Lower leg skin (tissue), 4 donors: ENCODE measurements around the gene CD160. TPM values are rescaled to one million over a fixed set of nuclear protein-coding genes. Genes with fewer than 3 reads are reported as not detected.

Experiments used
- DNase-seq, 2 donors: peaks; one replicate each; pipeline ENCODE4 v3.0.0-alpha.2; 2019; ENCODE audit warnings: low spot score in 2 of 2
- H3K4me3 ChIP-seq: fragments of 200-600 bp; sonication (generic); 2 replicates; pipeline ENCODE4 v1.5.1; 2017; ENCODE audit warnings: mild to moderate bottlenecking, low read depth; ENCODE audit not compliant: poor library complexity, severe bottlenecking
- POLR2A ChIP-seq, 2 donors: fragments of 450-650 bp; IDR thresholded peaks; one replicate each; pipeline ENCODE4 v1.6.1; 2016 to 2017; ENCODE audit warnings: antibody characterized with exemption in 2 of 2, mild to moderate bottlenecking in 1 of 2, moderate library complexity in 1 of 2
- WGBS, 2 donors: methylation state at CpG; one replicate each; pipeline ENCODE4 v1.1.5; 2018; 5-methylcytosine and 5-hydroxymethylcytosine counted together
- intact Hi-C: fragments of 100-400 bp; cut with DNase I; formaldehyde crosslinking; loops from one replicate; pipeline ENCODE4 v1.15.0; 2023; ENCODE audit warnings: low total_unique reads
- total RNA-seq, 4 donors: library from RNA; depleted of rRNA; stranded (reverse); fragments of >200 nt; gene quantifications; one replicate each; pipeline ENCODE4 v1.1.0, GENCODE V29; 2016
- TF ChIP-seq, protein P1 (sequence below), 3 donors: fragments of 450-650 bp; IDR thresholded peaks; one replicate each; pipeline ENCODE4 v1.5.1; 2016; ENCODE audit warnings: antibody characterized with exemption in 3 of 3, mild to moderate bottlenecking in 3 of 3, moderate library complexity in 2 of 3

The CD160 gene
- total RNA-seq, 4 donors from 2014 or later = 0.38 to 0.63 TPM; not detected in 2

GRCh38 chr1:145729196-145729595, 9.9 kb downstream of the CD160 start:
- 57 to 62% methylated on average over 5 of the region's 5 CpGs for WGBS, 2 donors
- intact Hi-C loops = no loop called here
- TF ChIP-seq POLR2A (IDR thresholded peaks at IDR 0.05) = no peak
- TF ChIP-seq, protein P1, sequence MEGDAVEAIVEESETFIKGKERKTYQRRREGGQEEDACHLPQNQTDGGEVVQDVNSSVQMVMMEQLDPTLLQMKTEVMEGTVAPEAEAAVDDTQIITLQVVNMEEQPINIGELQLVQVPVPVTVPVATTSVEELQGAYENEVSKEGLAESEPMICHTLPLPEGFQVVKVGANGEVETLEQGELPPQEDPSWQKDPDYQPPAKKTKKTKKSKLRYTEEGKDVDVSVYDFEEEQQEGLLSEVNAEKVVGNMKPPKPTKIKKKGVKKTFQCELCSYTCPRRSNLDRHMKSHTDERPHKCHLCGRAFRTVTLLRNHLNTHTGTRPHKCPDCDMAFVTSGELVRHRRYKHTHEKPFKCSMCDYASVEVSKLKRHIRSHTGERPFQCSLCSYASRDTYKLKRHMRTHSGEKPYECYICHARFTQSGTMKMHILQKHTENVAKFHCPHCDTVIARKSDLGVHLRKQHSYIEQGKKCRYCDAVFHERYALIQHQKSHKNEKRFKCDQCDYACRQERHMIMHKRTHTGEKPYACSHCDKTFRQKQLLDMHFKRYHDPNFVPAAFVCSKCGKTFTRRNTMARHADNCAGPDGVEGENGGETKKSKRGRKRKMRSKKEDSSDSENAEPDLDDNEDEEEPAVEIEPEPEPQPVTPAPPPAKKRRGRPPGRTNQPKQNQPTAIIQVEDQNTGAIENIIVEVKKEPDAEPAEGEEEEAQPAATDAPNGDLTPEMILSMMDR (IDR thresholded peaks at IDR 0.05) = no peak
- DNase-seq = no peak
- H3K4me3 ChIP-seq = no peak overlapping the region

DNA sequence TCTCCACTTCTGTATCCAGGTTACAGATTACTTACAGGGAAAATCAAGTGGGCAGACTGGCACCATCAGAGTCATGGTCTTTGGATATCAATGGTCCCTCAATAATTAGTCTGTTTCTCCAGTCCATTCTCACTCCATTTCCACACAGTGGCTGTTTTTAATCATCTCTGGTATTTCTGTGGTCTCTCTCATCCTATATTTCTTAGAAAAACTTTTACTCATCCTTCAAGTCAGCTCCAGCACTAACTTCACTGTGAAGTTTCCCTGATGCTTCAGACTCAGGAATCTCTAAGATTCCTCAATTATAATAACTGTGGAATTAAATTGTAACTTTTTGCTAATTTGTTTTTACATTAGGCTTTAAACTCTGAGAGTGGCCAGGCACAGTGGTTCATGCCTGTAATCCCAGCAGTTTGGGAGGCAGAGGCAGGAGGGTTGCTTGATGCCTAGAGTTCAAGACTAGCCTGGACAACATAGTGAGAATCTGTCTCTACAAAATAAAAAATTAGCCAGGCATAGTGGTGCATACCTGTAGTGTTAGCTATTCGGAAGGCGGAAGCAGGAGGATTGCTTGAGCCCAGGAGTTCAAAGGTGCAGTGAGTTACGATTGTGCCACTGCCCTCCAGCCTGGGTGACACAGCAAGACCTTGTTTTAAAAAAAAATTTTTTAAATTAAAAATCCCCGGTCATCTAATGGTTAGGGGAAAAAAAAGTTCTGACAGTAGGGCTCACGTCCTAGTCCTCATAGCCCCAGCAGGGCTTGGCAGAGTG, 10.6 kb downstream of the CD160 start:
- TF ChIP-seq POLR2A (IDR thresholded peaks at IDR 0.05) = no peak
- WGBS, 2 donors = 85 to 91% methylated on average over 5 of the region's 5 CpGs
- DNase-seq = no peak
- intact Hi-C loops = no loop called here
- no peak overlapping the region for H3K4me3 ChIP-seq

- WGBS, 2 donors = 89 to 94% methylated on average over 4 of the region's 4 CpGs
- DNase-seq = no peak
- H3K4me3 ChIP-seq = no peak overlapping the region
- intact Hi-C loops = no loop called here
- no peak for TF ChIP-seq POLR2A (IDR thresholded peaks at IDR 0.05)
- TF ChIP-seq, protein P1 (IDR thresholded peaks at IDR 0.05) = no peak
Observed at GRCh38 chr1:145730467-145730866, 11.2 kb downstream of the CD160 start.

- TF ChIP-seq POLR2A (IDR thresholded peaks at IDR 0.05) = no peak
Observed at GRCh38 chr1:145730900-145731299, 11.6 kb downstream of the CD160 start.

GRCh38 chr1:145736191-145736590, 16.9 kb downstream of the CD160 start:
- no peak for DNase-seq
- intact Hi-C loops = no loop called here
- WGBS, 2 donors = 96 to 97% methylated on average over 1 of the region's 1 CpG

More at GRCh38 chr1:145730900-145731299, 11.6 kb downstream of the CD160 start:
- intact Hi-C loops = no loop called here
- 89 to 90% methylated on average over 3 of the region's 3 CpGs for WGBS, 2 donors
- H3K4me3 ChIP-seq = no peak overlapping the region
- no peak for DNase-seq

DNA sequence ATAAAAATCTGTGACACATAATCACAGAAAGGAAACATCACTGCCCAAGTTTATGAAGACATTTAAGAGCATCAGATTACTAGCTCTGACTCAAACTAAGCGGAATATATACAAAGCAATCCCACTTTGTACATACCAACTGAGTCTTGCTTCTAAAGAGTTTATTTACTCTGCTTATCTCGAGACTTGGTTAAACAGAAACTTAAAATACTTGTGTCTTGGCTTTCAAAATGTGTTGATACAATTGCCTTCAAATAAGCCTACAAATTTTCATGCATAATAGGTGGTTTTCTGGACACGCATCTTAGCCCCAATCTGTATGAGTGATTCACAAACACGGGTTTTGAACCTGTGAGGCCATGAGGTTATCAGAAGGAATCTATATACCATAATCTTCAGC, 21.0 kb downstream of the CD160 start:
- TF ChIP-seq, protein P1 (IDR thresholded peaks at IDR 0.05) = no peak
- no peak for TF ChIP-seq POLR2A (IDR thresholded peaks at IDR 0.05)
- no peak for DNase-seq
- no peak overlapping the region for H3K4me3 ChIP-seq
- WGBS, 2 donors = 95 to 96% methylated on average over 4 of the region's 4 CpGs
- intact Hi-C loops = no loop called here

More at GRCh38 chr1:145736191-145736590, 16.9 kb downstream of the CD160 start:
- no peak for TF ChIP-seq POLR2A (IDR thresholded peaks at IDR 0.05)
- TF ChIP-seq, protein P1 (IDR thresholded peaks at IDR 0.05) = no peak
- no peak overlapping the region for H3K4me3 ChIP-seq
